DLD1 (cell line): Measurements from ENCODE around the gene ECM2.

Experiments used
- in situ Hi-C: cut with HindIII; loops from 2 replicates; pipeline ENCODE4 v1.10.0; 2017; ENCODE audit warnings: low sequenced_read_pairs

The ECM2 gene

DNA sequence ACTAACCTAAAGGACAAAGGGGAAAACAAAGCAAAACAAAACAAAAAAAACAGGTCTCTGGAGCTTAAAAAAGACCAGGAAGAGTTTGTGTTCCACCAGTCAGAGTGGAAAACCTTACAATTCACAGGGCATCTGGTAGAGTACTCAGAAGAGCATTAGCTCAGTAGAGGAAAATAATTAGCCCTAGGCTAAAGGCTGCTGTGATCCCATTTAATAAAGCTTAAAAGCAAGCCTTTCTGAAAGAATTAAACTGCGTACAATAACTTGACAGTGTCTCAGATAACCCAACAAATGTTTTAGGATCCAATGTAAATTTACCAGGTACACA lies 7.3 kb downstream of the ECM2 start:
- in situ Hi-C loops, result no loop called here

DNA sequence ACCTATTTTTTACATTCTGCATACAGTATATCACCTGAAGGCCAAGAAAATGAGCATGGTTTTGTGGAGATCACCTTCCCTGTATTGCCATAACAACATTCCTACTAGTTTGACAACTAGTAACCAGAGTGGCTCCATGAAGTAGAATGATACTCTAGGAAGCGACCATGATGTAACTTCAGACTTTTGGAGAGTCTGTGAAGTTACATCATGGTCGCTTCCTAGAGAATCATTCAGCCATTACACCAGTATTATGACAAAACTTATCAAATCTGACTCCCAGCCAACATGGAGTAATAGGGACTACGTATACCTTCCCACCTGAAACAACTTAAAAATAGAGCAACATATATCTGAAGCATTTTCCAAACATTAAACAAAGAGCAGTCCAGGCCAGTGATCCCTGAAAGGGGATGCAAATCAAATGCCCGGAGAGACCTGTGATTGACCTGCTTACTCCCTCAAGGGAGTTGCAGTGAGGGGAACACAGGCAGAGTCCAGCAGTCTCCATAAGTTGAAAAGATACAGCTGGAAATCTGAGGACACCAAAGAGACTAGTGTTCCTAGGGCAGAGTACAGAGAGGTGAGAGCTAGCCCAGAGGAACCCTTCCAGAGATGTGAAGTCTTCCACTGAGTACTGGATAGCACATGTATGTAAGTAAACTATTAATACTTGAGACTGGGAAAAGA lies 7.8 kb downstream of the ECM2 start:
- in situ Hi-C loops, result no loop called here

DNA sequence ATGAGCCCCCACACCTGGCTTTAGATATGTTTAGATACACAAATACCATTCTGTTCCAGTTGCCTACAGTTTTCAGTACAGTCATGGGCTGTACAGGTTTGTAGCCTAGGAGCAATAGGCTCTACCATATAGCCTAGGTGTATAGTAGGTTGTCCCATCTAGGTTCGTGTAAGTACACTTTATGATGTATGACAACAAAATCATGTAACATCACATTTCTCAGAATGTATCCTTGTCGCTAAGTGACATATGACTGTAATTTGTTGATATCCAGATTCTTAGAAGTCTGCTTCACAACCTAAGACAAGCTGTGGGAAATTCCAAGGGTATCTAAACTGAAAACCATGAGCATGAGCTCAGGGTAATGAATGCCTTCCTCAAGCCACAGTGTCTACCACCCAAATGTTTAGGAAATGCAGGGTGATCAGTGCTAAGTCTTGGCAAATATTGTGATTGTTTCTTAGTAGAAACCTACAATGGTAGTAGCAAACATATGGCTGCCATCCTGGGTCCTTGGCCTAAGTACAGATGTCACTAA lies 8.4 kb downstream of the ECM2 start:
- in situ Hi-C loops, result no loop called here

DNA sequence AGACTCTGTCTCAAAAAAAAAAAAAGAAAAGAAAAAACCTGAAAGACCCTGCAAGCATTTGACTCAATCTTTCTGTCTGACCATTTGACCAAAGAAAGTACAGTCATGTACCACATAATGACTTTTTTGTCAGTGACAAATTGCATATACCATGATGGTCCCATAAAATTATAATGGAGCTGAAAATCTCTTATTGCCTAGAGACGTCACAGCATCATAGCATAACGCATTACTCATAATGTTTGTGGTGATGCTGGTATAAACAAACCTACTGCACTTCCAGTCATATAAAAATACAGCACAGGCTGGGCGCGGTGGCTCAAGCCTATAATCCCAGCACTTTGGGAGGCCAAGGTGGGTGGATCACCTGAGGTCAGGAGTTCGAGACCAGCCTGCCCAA lies 10.5 kb downstream of the ECM2 start:
- in situ Hi-C loops, result no loop called here

DNA sequence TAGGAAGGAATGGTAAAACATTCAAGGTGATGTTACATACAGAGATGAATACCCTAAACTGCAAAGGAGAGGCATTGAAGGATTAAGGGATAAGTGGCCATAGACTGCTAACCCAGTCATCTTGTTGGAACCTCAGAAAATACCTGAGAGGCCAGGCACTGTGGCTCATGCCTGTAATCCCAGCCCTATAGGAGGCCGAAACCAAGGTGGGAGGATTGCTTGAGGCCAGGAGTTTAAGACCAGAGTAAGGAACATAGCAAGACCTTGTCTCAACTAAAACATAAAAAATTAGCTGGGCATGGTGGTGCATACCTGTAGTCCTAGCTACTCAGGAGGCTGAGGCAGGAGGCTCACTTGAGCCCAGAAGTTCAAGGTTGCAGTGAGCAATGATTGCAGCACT lies 10.9 kb downstream of the ECM2 start:
- in situ Hi-C loops, result no loop called here

DNA sequence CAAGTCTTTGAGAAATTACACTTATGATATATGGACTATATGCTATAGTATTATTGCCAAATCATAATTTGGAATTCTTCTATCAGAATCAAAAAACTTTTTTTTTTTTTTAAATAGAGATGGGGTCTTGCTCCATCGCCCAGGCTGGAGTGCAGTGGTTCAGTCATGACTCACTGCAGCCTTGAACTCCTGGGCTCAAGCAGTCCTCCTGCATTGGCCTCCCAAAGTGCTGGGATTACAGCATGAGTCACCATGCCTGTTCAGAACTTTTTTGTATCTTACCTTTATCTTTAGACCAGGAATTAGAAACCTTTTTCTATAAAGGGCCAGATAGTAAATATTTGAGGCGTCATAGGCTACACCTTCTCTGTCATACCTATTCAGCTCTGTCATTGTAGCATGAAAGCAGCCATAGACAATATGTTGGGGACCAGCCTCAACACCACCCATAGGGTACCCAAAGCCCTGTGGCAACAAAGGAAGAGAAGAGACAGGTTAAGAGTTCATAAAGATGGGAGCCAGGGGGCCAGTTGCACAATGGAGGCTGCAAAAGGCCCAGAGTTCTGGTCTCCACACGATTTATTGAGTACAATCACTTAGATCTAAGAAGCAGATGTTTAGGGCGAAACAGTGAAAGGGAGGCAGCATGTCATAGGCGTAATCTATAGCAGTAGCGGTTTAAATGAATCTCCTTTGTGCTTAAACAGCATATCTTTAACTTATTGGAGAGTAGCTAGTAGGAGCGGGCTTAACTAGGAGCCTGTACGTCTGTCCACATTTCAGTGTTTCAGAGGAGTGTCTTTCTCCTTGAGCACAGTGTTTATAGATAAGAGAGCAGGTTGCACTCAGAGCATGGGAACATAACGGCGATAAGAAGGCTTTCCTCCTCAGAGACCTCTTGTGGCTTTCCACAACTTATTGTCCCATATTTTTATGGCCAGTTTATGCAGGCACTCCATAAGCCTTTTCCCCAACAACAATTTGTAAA lies 12.5 kb downstream of the ECM2 start:
- in situ Hi-C loops, result no loop called here

DNA sequence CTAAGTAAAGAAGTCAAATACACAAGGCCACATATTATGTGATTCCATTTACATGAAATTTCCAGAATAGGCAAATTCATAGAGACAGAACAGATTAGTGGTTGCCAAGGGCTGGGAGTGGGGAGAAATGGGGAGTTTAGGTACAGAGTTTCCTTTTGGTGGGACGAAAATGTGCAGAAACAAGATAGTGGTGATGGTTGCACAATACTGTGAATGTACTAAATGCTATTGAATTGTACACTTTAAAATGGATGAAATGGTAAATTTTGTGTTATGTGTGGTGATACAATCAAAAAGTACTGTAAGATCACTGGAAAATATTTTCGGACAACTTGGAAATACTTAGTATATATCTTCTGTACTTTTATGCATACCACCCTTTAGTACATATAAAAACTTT lies 15.0 kb downstream of the ECM2 start:
- in situ Hi-C loops, result no loop called here

DNA sequence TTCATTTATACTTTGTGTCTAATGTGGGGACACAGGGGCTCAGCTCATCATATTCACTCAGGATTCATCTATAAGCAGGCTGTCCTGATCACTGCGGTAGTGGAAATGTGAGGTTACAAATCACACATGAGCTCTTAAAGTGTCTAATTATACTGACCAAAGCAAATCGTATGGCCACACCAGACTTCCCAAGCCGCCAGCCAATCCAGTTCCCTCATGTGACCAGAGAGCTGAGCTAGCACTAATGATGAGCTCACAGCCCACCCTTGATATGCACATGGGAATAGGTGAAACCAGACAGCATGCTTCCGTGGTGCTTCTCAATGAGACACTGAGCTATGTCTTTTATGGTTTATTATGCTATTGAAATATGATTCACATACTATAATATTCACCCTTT lies 17.6 kb downstream of the ECM2 start:
- in situ Hi-C loops, result no loop called here

DNA sequence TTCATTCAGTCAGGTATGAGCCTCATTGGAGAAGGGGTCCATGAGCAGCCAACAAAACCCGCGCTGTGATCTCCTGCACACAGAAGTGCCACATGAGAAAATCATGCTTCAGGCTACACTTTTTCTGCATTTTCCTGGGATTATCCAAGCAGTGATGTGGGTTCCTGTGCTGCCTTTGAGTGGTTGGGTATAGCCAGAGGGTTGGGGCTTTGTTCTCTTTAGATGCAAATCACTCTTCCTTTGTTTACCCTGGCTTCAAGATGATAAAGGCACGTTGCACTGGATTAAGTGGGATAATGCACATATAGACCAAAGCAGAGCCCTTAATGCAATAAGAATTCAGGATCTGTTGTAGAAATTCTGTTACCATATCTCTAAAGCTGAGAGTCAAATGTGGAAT lies 18.7 kb downstream of the ECM2 start:
- in situ Hi-C loops, result no loop called here

DNA sequence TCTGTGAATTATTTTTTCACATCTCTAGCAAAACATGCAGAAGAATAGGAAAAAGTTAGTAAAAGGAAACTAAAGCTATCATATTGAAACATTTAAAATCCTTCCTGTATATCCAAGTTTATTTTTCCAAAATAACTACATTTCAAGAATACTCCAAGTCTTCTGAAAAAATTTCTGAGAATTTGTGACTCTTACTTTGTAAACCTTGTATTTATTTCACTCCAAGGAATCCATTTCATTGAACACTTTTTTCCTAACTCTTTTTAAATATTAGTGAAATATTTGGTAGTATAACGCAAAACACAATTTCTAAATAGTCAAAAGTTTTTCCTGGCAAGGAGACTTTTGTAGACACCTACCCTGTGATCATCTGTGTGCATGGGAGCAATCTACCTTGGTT lies 19.3 kb downstream of the ECM2 start:
- in situ Hi-C loops, result no loop called here

DNA sequence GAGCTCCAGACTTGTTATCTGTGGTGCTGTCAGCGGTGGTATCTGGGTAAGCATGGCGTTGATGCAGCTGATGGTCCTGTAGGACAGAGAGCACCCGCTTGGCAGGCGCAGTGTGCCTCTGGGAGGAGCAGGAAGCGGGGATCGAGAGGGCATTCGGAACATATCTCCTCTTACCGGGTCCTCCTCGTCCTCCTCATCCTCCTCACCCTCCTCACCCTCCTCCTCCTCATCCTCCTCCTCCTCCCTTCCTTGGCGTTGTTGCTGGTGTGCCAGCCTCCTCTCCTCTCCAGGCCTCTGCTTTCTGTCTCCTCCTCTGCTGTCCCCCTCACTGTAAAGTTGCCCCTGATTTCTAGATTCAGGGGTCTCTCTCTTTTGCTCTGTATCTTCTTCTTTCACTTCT lies 21.2 kb downstream of the ECM2 start:
- in situ Hi-C loops, result no loop called here

DNA sequence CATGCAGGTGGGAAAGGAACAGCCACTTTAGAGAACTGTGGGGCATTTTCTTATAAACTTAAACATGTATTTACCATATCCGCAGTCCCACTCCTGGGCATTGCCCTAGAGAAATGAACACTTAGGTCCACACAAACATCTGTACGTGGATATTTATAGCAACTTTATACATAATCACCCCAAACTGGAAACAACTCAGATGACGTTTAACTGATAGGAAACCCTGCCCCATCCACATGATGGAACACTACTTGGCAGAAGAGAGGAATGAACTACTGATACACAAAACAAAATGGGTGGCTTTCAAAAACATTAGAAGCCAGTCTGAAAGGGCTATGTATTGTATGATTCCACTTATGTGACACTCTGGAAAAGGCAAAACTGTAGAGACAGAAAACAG lies 22.4 kb downstream of the ECM2 start:
- in situ Hi-C loops, result no loop called here

DNA sequence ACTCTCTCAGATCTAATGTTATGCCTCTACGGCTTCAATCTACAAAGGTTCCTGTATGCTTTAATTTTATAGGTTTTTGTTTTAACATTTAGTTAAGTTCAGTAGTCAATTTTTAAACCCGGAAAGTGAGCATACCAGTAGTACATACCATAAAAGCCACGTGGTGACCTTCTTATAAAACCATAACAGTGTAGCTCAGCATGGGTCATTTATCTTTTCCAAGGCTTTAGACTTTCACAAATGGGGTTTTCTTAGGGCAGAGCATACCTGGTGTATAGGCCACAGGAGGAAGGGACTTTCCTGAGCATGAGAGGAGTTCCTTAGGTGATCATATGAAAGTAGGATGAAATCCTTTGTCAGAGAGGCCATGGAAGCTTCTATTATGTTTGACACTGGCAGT lies 23.2 kb downstream of the ECM2 start:
- in situ Hi-C loops, result no loop called here

DNA sequence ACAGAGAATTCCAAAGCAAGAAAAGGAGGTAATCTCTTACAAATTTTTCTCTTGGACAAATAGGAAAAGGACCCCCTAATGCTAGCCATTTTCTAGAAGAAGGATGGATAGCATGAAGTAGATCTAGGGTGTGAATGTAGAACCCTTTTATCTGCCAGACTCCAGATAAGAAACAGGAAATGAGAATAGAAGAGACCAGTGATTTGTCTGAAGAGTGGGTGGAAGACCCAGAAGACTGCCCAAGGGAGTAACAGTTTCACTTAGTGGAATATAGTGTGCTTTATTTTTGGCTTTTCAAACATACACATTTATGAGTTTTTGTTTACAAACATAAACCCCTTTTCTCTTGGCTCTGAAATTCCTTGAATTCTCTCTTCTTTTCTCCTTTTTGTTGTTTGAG lies 25.0 kb downstream of the ECM2 start:
- in situ Hi-C loops, result no loop called here

DNA sequence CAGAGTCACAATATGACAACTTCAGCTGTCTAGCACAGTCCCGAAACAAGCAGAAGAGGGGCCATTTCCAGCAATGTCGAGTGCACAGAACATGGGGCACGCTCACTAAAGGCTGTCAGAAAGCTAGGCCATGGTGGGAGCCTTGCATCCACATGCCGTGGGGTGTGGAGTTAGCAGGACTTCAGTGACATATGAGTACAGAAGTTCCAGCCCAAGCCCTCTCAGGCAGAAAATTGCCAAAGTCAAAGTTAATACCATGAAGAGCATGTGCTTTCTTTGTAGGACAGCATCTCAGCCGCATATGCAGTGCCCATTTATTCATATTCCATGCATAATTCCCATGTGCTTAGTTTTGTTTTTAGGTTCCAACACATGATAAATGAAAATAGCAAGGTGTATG lies 26.7 kb downstream of the ECM2 start:
- in situ Hi-C loops, result no loop called here

DNA sequence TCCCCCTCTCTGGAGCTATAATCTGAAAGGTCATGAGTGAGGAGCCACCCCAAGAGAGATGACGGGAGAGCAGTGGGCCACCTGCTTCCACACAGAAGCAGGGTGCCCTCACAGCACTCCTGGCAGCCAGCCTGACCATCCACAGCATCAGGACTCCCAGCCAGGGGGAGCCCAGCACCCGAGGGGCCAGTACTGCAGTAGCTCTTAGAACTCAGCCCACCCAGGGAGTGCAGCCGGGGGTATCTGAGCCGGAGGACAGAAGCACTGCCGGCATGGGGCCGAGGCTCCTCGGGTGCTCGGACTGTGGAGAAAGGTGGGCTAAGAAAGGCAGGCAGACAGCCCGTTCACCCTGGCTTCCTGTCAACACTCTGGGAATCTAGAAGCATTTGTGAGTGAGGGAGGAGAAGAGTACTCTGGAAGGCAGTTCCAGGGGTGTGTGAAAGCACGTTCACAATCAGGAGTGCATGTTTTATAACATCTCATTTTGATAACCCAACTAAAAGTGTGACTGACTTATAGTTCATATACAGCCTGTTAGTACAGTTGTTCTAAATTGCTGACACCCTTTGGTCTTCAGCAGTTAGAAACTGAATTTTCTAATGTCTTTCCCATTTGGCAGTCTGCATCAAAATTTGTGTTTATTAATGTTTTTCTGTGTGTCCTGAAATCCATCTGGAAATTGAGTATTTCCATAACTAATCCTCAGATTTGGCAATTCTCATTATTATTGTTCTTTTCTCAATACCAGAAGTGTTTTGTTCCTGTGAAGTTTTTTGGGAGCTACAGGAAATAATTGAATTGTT lies 27.6 kb downstream of the ECM2 start:
- in situ Hi-C loops, result no loop called here

DNA sequence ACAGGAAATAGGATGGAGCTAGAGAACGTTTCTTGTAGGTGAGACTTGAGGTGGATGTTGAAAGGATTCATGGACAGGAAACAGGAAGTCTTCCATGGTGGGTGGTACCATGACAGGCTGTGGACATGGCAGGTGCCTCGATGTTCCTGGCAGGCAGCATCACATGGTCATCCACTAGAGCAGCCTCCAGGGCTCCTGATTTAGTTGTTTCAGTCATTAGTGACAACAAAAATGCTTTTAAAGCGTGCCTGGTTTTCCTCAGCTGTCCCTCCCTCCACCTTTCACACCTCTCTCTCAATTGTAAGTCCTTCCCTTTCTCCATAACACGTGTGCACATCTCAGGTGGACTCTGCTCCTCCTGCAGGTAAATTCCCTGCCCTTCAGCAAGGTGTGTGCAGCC lies 28.3 kb downstream of the ECM2 start:
- in situ Hi-C loops, result no loop called here

DNA sequence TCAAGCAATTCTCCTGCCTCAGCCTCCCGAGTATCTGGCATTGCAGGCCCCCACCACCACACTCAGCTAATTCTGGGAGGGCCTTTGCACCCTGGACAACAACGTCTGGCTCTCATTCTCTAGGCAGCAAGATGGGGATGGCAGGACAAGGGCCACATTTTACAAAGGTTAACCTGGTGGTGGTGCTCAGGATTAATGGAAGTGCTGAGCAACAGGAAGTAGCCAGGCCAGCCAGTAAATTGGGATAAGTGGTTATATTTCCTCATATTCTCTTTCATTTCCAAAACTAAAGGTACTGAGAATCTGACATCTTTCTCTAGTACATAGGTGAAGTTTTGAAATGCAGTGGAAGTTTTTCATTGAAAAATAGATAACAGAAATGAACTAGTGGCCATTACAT lies 28.8 kb downstream of the ECM2 start:
- in situ Hi-C loops, result no loop called here

DNA sequence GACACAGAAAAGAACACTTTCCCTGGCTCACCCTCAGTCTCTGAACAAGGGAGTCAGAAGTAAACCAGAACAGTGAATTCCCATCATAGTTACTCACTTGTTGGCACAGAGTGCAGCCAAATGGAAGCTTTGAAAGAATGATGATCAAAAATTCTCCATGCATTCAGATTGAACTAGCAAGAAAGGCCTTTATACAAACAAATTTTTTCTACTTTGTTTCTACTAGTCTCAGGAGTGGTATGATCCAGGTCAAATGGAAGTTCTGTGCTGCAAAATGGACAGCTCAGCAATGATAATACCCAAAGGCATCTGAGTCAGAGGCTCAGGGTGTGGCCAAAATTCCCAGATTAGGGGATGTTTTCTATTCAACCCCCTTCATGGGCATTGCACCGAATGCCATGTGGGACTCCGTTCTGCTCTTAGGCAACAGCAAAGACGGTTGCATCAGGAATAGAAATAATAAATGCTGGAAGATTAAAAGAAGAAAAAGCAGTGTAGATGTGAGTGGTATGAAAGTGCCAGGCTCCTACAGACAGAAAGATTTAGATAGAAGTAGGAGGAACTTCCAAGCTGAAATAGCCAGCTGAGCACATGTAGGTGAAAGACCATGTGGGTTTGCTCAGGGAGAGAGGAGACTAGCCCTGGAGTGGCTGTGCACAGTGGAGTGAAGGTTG lies 29.5 kb downstream of the ECM2 start:
- in situ Hi-C loops, result no loop called here

DNA sequence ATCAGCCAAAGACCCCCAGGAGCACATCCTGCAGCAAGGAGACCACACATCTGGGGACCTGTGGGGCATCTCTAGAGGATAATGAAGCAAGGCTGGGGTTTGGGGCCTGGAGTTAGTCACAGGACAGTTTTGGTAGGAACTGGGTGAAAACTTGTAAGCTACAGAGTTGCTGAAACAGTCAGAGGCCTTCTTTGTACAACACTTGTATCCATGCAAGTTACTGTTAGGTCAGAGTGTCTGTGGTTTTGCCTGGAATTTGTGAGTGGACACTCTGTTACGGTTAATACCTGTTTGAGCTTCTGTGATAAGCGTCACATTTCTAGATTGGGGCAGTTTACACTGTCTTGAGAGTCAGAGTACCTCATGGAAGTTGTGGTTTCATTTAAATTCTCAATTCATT lies 30.9 kb downstream of the ECM2 start:
- in situ Hi-C loops, result no loop called here

DNA sequence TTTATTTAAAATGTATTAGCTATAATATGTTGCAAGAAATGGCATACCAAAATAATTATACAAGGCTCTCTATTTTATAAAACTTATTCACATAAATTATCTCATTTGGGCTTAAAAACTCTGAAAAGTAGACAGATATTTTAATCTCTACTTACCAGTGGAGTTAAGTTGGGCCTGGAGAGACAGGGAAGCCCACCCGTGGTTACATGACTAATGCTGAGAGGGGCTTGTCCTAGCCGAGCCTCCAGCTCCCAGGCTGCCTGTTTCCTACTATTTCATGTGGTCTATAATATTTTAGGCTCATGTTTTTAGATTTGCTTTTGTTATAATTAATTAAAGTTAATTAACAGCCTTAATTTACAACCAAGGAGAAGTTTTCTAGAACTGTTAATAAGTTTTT lies 32.6 kb downstream of the ECM2 start:
- in situ Hi-C loops, result no loop called here
